Neural progenitor cell (in vitro differentiated cells): ENCODE data around the gene ERMAP.

Source experiments
- EZH2 ChIP-seq: fragments of 200-600 bp; sonication (generic); IDR thresholded peaks from 2 replicates; pipeline ENCODE4 v1.6.1; 2017; ENCODE audit warnings: antibody characterized with exemption, mild to moderate bottlenecking, moderate library complexity
- TF ChIP-seq, protein P1 (sequence below): fragments of 200-600 bp; sonication (generic); IDR thresholded peaks from 2 replicates; pipeline ENCODE4 v1.5.1; 2017; ENCODE audit warnings: antibody characterized with exemption, mild to moderate bottlenecking

- TF ChIP-seq, protein P1, sequence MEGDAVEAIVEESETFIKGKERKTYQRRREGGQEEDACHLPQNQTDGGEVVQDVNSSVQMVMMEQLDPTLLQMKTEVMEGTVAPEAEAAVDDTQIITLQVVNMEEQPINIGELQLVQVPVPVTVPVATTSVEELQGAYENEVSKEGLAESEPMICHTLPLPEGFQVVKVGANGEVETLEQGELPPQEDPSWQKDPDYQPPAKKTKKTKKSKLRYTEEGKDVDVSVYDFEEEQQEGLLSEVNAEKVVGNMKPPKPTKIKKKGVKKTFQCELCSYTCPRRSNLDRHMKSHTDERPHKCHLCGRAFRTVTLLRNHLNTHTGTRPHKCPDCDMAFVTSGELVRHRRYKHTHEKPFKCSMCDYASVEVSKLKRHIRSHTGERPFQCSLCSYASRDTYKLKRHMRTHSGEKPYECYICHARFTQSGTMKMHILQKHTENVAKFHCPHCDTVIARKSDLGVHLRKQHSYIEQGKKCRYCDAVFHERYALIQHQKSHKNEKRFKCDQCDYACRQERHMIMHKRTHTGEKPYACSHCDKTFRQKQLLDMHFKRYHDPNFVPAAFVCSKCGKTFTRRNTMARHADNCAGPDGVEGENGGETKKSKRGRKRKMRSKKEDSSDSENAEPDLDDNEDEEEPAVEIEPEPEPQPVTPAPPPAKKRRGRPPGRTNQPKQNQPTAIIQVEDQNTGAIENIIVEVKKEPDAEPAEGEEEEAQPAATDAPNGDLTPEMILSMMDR = no peak
- TF ChIP-seq EZH2 = no peak
These were observed 32.4 kb upstream of the ERMAP start for GRCh38 chr1:42784547-42784945.
